Measurements from ENCODE around the gene IWS1.

DNA sequence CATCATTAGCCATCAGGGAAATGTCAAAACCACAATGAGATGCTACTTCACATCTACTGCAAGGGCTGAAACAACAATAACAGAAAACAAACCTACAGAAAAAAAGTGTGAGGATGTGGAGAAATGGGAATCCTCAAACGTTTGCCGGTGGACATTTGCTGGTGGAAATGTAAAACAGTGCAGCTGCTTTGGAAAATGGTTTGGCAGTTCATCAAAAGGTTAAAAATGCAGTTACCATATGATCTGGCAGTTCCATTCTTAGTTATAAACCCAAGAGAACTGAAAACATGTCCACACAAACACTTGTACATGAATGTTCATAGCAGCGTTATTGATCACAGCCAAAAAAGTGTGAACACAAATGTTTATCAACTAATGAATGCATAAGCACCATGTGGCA, 63.8 kb downstream of the IWS1 start:
- TF ChIP-seq, protein P1, sequence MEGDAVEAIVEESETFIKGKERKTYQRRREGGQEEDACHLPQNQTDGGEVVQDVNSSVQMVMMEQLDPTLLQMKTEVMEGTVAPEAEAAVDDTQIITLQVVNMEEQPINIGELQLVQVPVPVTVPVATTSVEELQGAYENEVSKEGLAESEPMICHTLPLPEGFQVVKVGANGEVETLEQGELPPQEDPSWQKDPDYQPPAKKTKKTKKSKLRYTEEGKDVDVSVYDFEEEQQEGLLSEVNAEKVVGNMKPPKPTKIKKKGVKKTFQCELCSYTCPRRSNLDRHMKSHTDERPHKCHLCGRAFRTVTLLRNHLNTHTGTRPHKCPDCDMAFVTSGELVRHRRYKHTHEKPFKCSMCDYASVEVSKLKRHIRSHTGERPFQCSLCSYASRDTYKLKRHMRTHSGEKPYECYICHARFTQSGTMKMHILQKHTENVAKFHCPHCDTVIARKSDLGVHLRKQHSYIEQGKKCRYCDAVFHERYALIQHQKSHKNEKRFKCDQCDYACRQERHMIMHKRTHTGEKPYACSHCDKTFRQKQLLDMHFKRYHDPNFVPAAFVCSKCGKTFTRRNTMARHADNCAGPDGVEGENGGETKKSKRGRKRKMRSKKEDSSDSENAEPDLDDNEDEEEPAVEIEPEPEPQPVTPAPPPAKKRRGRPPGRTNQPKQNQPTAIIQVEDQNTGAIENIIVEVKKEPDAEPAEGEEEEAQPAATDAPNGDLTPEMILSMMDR (IDR thresholded peaks at IDR 0.05): no peak
- no peak for TF ChIP-seq POLR2A (IDR thresholded peaks at IDR 0.05)
